K562 (cell line): ENCODE measurements around the gene DGCR8. TPM values are rescaled to one million over a fixed set of nuclear protein-coding genes. Genes with fewer than 3 reads are reported as not detected.

ENCODE experiments used
- BRD9 ChIP-seq: fragments of 450-650 bp; IDR thresholded peaks from 2 replicates; pipeline ENCODE4 v1.6.1; 2018; ENCODE audit warnings: low read depth; ENCODE audit not compliant: partially characterized antibody
- CAMTA2 ChIP-seq: fragments of 250-450 bp; sonication (Bioruptor Pico); conservative IDR thresholded peaks from 2 replicates; pipeline ENCODE4 v1.5.1; 2022
- E2F1 ChIP-seq: sonication (generic); formaldehyde crosslinking; IDR thresholded peaks from 2 replicates; pipeline ENCODE4 v1.8.1; 2023; ENCODE audit warnings: mild to moderate bottlenecking, missing genetic modification reagents, moderate library complexity
- ESRRB ChIP-seq: fragments of 250-450 bp; sonication (Bioruptor Pico); IDR thresholded peaks from 2 replicates; pipeline ENCODE4 v1.5.0; 2020; ENCODE audit warnings: mild to moderate bottlenecking, moderate library complexity, borderline replicate concordance
- HDAC8 ChIP-seq: fragments of 450-650 bp; IDR thresholded peaks from 2 replicates; pipeline ENCODE4 v1.6.1; 2016; ENCODE audit warnings: mild to moderate bottlenecking, missing genetic modification characterization, moderate library complexity, missing compliant biosample characterization
- HNRNPK ChIP-seq: fragments of 200-400 bp; formaldehyde crosslinking; IDR thresholded peaks from one replicate; pipeline ENCODE4 v1.6.1; 2018; ENCODE audit warnings: mild to moderate bottlenecking, low read depth, low read length; ENCODE audit not compliant: poor library complexity, severe bottlenecking
- LEF1 ChIP-seq: fragments of 450-650 bp; IDR thresholded peaks from 2 replicates; pipeline ENCODE4 v1.6.1; 2016; ENCODE audit warnings: mild to moderate bottlenecking
- PHB ChIP-seq: fragments of 250-450 bp; sonication (Bioruptor Pico); IDR thresholded peaks from 2 replicates; pipeline ENCODE4 v1.5.0; 2021
- POLR2AphosphoS5 ChIP-seq: IDR thresholded peaks from 2 replicates; pipeline ENCODE4 v1.6.1; 2011; ENCODE audit warnings: mild to moderate bottlenecking, low read depth, low read length, moderate library complexity; ENCODE audit not compliant: control insufficient read depth, insufficient read depth
- PPARD ChIP-seq: fragments of 250-450 bp; sonication (Bioruptor Pico); IDR thresholded peaks from 2 replicates; pipeline ENCODE4 v1.8.0; 2022; ENCODE audit warnings: inconsistent platforms, mild to moderate bottlenecking, moderate library complexity
- RBM14 ChIP-seq: fragments of 200-400 bp; formaldehyde crosslinking; IDR thresholded peaks from 2 replicates; pipeline ENCODE4 v1.6.1; 2018; ENCODE audit warnings: low read depth, mild to moderate bottlenecking, low read length, moderate library complexity, borderline replicate concordance; ENCODE audit not compliant: insufficient read depth
- SP2 ChIP-seq: IDR thresholded peaks from 2 replicates; pipeline ENCODE4 v1.6.1; 2011; ENCODE audit warnings: mild to moderate bottlenecking, low read depth, low read length, moderate library complexity; ENCODE audit not compliant: poor library complexity, severe bottlenecking; ENCODE audit errors: extremely low read depth
- ZBTB1 ChIP-seq: sonication (generic); formaldehyde crosslinking; IDR thresholded peaks from 2 replicates; pipeline ENCODE4 v1.8.1; 2023; ENCODE audit warnings: missing genetic modification reagents, low read depth, mild to moderate bottlenecking, borderline replicate concordance
- ZC3H4 ChIP-seq: sonication (generic); formaldehyde crosslinking; IDR thresholded peaks from 2 replicates; pipeline ENCODE4 v1.9.0; 2021; ENCODE audit warnings: missing genetic modification reagents, borderline replicate concordance
- ZNF175 ChIP-seq: fragments of 200-800 bp; sonication (Bioruptor generic); IDR thresholded peaks from 2 replicates; pipeline ENCODE4 v1.6.1; 2016; ENCODE audit warnings: low read depth, mild to moderate bottlenecking, missing genetic modification characterization, missing compliant biosample characterization
- ZNF282 ChIP-seq: sonication (generic); formaldehyde crosslinking; IDR thresholded peaks from 2 replicates; pipeline ENCODE4 v1.8.1; 2023; ENCODE audit warnings: missing genetic modification reagents
- ZNF354B ChIP-seq: fragments of 250-450 bp; sonication (Bioruptor Pico); IDR thresholded peaks from 2 replicates; pipeline ENCODE4 v1.4.0; 2020
- ZNF41 ChIP-seq: fragments of 250-450 bp; sonication (Bioruptor Pico); conservative IDR thresholded peaks from 2 replicates; pipeline ENCODE4 v1.4.0; 2020; ENCODE audit warnings: mild to moderate bottlenecking
- ZNF785 ChIP-seq: fragments of 250-450 bp; sonication (Bioruptor Pico); IDR thresholded peaks from 2 replicates; pipeline ENCODE4 v1.4.0; 2020; ENCODE audit warnings: mild to moderate bottlenecking
- polyA plus RNA-seq, 8 experiments: library from polyadenylated mRNA; depleted of rRNA in 4 of 8; stranded (reverse) in 5 of 8; unstranded in 3 of 8; fragments of >200 nt; fragmentation: Nextera tagmentation in 2 of 8; fragmentation: Illumina TruSeq in 1 of 8; extraction: Ambion mirVana in 2 of 8; extraction: Trizol in 1 of 8; gene quantifications; 2 replicates each; pipeline versions ENCODE4 v1.2.1 to v1.2.3, GENCODE V29; 2011 to 2014; ENCODE audit warnings: inconsistent platforms in 1 of 8, missing spikeins in 1 of 8
- total RNA-seq, 7 experiments: library from RNA; depleted of rRNA in 6 of 7; stranded (reverse); fragments of >200 nt in 6 of 7; fragmentation: Illumina TruSeq in 2 of 7; extraction: Trizol in 2 of 7; gene quantifications; 2 replicates each; pipeline versions ENCODE4 v1.2.1 to v1.2.3, GENCODE V29; 2011 to 2021; ENCODE audit warnings: low replicate concordance in 1 of 7
- TF ChIP-seq, protein P1 (sequence below): sonication (generic); formaldehyde crosslinking; IDR thresholded peaks from 2 replicates; pipeline ENCODE4 v1.8.0; 2022; ENCODE audit warnings: mild to moderate bottlenecking, missing genetic modification reagents
- TF ChIP-seq, protein P2 (sequence below): fragments of 450-650 bp; formaldehyde crosslinking; IDR thresholded peaks from 2 replicates; pipeline ENCODE4 v1.4.0; 2020; ENCODE audit warnings: mild to moderate bottlenecking

Gene DGCR8
- total and polyA plus RNA-seq, 9 of the 15 experiments (the other 6 are each of a cell fraction or from before 2014, with no cell fraction given), result 5.9 to 144 (median 80.1) TPM

DNA sequence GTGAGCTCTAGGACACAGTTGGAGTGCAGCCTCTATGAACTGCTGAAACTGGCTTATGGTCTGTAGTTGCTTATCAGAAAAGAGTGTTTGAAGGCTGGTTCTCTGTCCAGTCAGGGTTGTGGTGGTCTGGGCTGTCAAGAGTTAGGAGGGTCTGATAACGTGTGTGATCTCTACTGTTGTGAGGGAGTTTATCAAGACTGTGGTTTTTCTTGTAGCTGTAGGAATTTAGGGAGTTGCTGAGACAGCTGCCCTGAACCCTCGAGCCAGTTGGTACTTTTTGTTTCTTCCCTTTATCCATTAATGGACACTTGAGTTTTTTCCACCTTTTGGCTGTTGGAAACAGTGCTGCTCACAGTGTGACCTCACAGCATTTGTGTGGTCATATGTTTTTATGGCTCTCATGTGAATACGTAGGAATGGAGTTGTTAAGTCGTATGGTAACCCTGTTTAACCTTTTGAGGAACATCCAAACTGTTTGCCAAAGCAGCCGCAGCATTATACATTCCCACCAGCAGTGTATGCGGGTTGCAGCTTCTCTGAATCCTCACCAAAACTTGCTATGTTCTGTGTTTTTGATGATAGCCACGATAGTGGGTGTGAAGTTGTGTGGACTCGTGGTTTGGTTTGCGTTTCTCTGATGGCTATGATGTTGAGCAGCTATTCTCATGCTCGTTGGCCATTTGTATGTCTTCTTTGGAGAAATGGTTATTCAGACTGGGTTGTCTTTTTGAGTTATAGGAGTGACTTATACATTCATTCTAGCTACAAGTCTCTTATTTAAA lies 20.9 kb upstream of the DGCR8 start (continued):
- TF ChIP-seq, protein P1, sequence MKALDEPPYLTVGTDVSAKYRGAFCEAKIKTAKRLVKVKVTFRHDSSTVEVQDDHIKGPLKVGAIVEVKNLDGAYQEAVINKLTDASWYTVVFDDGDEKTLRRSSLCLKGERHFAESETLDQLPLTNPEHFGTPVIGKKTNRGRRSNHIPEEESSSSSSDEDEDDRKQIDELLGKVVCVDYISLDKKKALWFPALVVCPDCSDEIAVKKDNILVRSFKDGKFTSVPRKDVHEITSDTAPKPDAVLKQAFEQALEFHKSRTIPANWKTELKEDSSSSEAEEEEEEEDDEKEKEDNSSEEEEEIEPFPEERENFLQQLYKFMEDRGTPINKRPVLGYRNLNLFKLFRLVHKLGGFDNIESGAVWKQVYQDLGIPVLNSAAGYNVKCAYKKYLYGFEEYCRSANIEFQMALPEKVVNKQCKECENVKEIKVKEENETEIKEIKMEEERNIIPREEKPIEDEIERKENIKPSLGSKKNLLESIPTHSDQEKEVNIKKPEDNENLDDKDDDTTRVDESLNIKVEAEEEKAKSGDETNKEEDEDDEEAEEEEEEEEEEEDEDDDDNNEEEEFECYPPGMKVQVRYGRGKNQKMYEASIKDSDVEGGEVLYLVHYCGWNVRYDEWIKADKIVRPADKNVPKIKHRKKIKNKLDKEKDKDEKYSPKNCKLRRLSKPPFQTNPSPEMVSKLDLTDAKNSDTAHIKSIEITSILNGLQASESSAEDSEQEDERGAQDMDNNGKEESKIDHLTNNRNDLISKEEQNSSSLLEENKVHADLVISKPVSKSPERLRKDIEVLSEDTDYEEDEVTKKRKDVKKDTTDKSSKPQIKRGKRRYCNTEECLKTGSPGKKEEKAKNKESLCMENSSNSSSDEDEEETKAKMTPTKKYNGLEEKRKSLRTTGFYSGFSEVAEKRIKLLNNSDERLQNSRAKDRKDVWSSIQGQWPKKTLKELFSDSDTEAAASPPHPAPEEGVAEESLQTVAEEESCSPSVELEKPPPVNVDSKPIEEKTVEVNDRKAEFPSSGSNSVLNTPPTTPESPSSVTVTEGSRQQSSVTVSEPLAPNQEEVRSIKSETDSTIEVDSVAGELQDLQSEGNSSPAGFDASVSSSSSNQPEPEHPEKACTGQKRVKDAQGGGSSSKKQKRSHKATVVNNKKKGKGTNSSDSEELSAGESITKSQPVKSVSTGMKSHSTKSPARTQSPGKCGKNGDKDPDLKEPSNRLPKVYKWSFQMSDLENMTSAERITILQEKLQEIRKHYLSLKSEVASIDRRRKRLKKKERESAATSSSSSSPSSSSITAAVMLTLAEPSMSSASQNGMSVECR (CRISPR knock-in tag), result no peak
- TF ChIP-seq ESRRB (no peak), ZC3H4 (CRISPR knock-in tag) (no peak), PPARD (CRISPR knock-in tag) (no peak), POLR2AphosphoS5 (no peak), ZNF785 (CRISPR knock-in tag) (no peak), ZNF41 (CRISPR knock-in tag) (no peak), CAMTA2 (CRISPR knock-in tag) (no peak; the same call in 1 of the 2 replicates), ZNF354B (CRISPR knock-in tag) (peak; percentile 19; the same call in 1 of the 2 replicates), RBM14 (no peak), BRD9 (no peak), ZBTB1 (no peak), HNRNPK (no peak), HDAC8 (tag) (no peak), PHB (CRISPR knock-in tag) (no peak), E2F1 (no peak), SP2 (no peak), ZNF175 (CRISPR knock-in tag) (no peak), LEF1 (peak; percentile 79; the same call in 1 of the 2 replicates), ZNF282 (CRISPR knock-in tag) (no peak)
- TF ChIP-seq, protein P2, sequence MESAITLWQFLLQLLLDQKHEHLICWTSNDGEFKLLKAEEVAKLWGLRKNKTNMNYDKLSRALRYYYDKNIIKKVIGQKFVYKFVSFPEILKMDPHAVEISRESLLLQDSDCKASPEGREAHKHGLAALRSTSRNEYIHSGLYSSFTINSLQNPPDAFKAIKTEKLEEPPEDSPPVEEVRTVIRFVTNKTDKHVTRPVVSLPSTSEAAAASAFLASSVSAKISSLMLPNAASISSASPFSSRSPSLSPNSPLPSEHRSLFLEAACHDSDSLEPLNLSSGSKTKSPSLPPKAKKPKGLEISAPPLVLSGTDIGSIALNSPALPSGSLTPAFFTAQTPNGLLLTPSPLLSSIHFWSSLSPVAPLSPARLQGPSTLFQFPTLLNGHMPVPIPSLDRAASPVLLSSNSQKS (CRISPR knock-in tag), result peak; percentile 80; the same call in 1 of the 2 replicates
